MM.1S (cell line): ENCODE data around the gene CERT1.

Experiments used
- CTCF ChIP-seq: fragments of 300-600 bp; sonication (generic); IDR thresholded peaks from 2 replicates; pipeline ENCODE4 v1.5.1; 2016; ENCODE audit warnings: antibody characterized with exemption, low read length, mixed read lengths
- EZH2 ChIP-seq: fragments of 300-600 bp; sonication (generic); optimal IDR thresholded peaks from 2 replicates; pipeline ENCODE3; 2017; ENCODE audit warnings: low read depth, mild to moderate bottlenecking, antibody characterized with exemption, low read length, mixed read lengths
- EZH2phosphoT487 ChIP-seq: fragments of 300-600 bp; sonication (generic); IDR thresholded peaks from 2 replicates; pipeline ENCODE4 v1.6.1; 2018; ENCODE audit warnings: antibody characterized with exemption, low read length

- no peak for TF ChIP-seq CTCF
- TF ChIP-seq EZH2 = no peak
- no peak for TF ChIP-seq EZH2phosphoT487
These were observed 160.1 kb downstream of the CERT1 start for GRCh38 chr5:75351139-75351926.
